ENCODE results near the gene ZNF331. TPM values are rescaled to one million over a fixed set of nuclear protein-coding genes. Genes with fewer than 3 reads are reported as not detected.

ZNF331 gene
- total and polyA plus RNA-seq, 2 donors (not counting 1 experiment from before 2014, with no cell fraction given) = 4.8 to 16.2 TPM

DNA sequence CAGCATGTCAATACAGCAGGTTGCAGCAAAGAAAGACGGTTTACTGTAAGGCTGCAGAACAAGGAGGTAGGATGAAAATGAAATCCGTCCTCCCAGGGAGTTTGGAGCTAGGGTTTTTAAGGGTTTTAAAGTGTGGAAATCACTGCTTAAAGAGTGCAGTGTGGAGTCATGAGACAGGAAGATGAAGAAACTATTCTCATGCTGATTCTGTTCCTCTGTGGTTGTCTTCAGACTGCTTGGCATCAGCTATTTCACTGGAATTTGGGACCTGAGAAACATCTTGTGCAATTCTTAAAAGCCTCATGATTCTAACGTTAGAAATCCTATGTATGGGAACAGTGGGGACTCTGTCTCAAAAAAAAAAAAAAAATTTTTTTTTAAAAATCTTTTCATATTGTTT lies 11.4 kb downstream of the ZNF331 start:
- Histone ChIP-seq H3K36me3 (ENCODE audit: control insufficient read depth, insufficient read depth, low read length) (peaks cover 3% of the 10 kb centered on the region), H3K4me2 (ENCODE audit: extremely low read depth, insufficient read depth, low read length) (no peak overlapping the region), H3K4me3 (replicated peaks in 1 of 4; ENCODE audit: control extremely low read depth in 1 of 4, insufficient read depth in 1 of 4, low read depth in 3 of 4, low read length in 4 of 4) (no peak overlapping the region), H4K20me1 (ENCODE audit: control insufficient read depth, extremely low read depth, insufficient read depth, low read length) (no peaks in the 10 kb centered on the region), H3K9me3 (ENCODE audit: control insufficient read depth, insufficient read depth, low read depth, low read length) (no peaks in the 10 kb centered on the region), H3K27me3 (ENCODE audit: control insufficient read depth, insufficient read depth, low read length) (no peaks in the 10 kb centered on the region), H3K79me2 (ENCODE audit: control insufficient read depth, insufficient read depth, low read length) (no peaks in the 10 kb centered on the region), H3K27ac (ENCODE audit: insufficient read depth, low read length) (peak overlapping the region; percentile 23), H2AFZ (ENCODE audit: low read length) (no peak overlapping the region), H3K9ac (ENCODE audit: insufficient read depth, low read length) (no peak overlapping the region), H3K4me1 (ENCODE audit: control insufficient read depth, extremely low read depth, insufficient read depth, low read length) (peaks cover 2% of the 10 kb centered on the region)
- DNase-seq (ENCODE audit: low read depth in 2 of 2) = peak; percentile 58 to 68
- TF ChIP-seq CTCF (conservative IDR thresholded peaks at IDR 0.05 in 1 of 2, IDR thresholded peaks at IDR 0.05 in 1 of 2; ENCODE audit: low read depth in 1 of 2, low read length in 2 of 2) = no peak
- TF ChIP-seq EZH2 (IDR thresholded peaks at IDR 0.05; ENCODE audit: low read length, missing control alignments) = no peak

DNA sequence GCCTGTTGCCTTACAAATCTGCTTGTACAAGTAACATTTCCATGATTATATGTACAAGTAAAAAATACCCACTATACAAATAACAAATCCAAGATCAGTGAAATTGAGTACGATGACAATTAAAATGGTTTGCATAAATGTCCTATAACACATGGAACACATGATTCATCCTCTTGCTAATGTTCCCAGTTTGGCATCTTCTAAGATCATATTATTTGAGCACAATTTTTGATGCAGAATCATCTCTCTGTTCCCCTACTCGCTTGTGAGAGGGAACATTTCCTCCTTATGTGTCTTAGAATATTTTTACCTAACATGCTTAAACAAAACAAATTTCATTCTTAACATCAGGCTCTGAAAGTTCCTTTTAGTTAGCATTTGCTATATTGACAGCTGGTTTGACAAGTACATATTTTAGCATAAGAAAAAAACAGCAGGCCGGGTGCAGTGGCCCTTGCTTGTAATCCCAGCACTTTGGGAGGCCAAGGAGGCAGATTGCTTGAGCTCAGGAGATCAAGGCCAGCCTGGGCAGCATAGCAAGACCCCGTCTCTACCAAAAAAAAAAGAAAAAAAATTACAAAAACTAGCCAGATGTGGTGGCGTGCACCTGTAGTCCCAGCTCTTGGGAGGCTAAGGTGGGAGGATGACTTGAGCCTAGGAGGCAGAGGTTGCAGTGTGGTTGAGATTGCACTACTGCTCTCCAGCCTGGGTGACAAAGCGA lies 14.2 kb downstream of the ZNF331 start:
- H3K27ac ChIP-seq (ENCODE audit: insufficient read depth, low read length) = no peak overlapping the region
- no peaks in the 10 kb centered on the region for H3K36me3 ChIP-seq (ENCODE audit: control insufficient read depth, insufficient read depth, low read length)
- no peak for TF ChIP-seq EZH2 (IDR thresholded peaks at IDR 0.05; ENCODE audit: low read length, missing control alignments)
- TF ChIP-seq CTCF (conservative IDR thresholded peaks at IDR 0.05 in 1 of 2, IDR thresholded peaks at IDR 0.05 in 1 of 2; ENCODE audit: low read depth in 1 of 2, low read length in 2 of 2) = no peak
- H2AFZ ChIP-seq (ENCODE audit: low read length) = no peak overlapping the region
- DNase-seq (ENCODE audit: low read depth in 2 of 2) = no peak
- no peak overlapping the region for H3K9ac ChIP-seq (ENCODE audit: insufficient read depth, low read length)
- no peak overlapping the region for H3K4me3 ChIP-seq (replicated peaks in 1 of 4; ENCODE audit: control extremely low read depth in 1 of 4, insufficient read depth in 1 of 4, low read depth in 3 of 4, low read length in 4 of 4)
- no peaks in the 10 kb centered on the region for H3K27me3 ChIP-seq (ENCODE audit: control insufficient read depth, insufficient read depth, low read length)
- H3K4me2 ChIP-seq (ENCODE audit: extremely low read depth, insufficient read depth, low read length) = no peak overlapping the region
- H4K20me1 ChIP-seq (ENCODE audit: control insufficient read depth, extremely low read depth, insufficient read depth, low read length) = no peaks in the 10 kb centered on the region
- no peaks in the 10 kb centered on the region for H3K4me1 ChIP-seq (ENCODE audit: control insufficient read depth, extremely low read depth, insufficient read depth, low read length)
- peaks cover 3% of the 10 kb centered on the region for H3K79me2 ChIP-seq (ENCODE audit: control insufficient read depth, insufficient read depth, low read length)
- H3K9me3 ChIP-seq (ENCODE audit: control insufficient read depth, insufficient read depth, low read depth, low read length) = no peaks in the 10 kb centered on the region

GRCh38 chr19:53553156-53553555 lies 15.2 kb downstream of the ZNF331 start:
- no peak overlapping the region for H2AFZ ChIP-seq (ENCODE audit: low read length)
- H3K4me2 ChIP-seq (ENCODE audit: extremely low read depth, insufficient read depth, low read length) = peak overlapping the region; percentile 93

More at GRCh38 chr19:53553156-53553555, 15.2 kb downstream of the ZNF331 start:
- Histone ChIP-seq H3K27me3 (ENCODE audit: control insufficient read depth, insufficient read depth, low read length) (no peaks in the 10 kb centered on the region), H3K9me3 (ENCODE audit: control insufficient read depth, insufficient read depth, low read depth, low read length) (no peaks in the 10 kb centered on the region), H3K9ac (ENCODE audit: insufficient read depth, low read length) (no peak overlapping the region), H4K20me1 (ENCODE audit: control insufficient read depth, extremely low read depth, insufficient read depth, low read length) (no peaks in the 10 kb centered on the region), H3K4me1 (ENCODE audit: control insufficient read depth, extremely low read depth, insufficient read depth, low read length) (no peaks in the 10 kb centered on the region), H3K27ac (ENCODE audit: insufficient read depth, low read length) (peak overlapping the region; percentile 92), H3K79me2 (ENCODE audit: control insufficient read depth, insufficient read depth, low read length) (peaks cover 3% of the 10 kb centered on the region), H3K36me3 (ENCODE audit: control insufficient read depth, insufficient read depth, low read length) (no peaks in the 10 kb centered on the region), H3K4me3 (replicated peaks in 1 of 4; ENCODE audit: control extremely low read depth in 1 of 4, insufficient read depth in 1 of 4, low read depth in 3 of 4, low read length in 4 of 4) (no peak overlapping the region)
- no peak for DNase-seq (ENCODE audit: low read depth in 2 of 2)
- TF ChIP-seq CTCF (conservative IDR thresholded peaks at IDR 0.05 in 1 of 2, IDR thresholded peaks at IDR 0.05 in 1 of 2; ENCODE audit: low read depth in 1 of 2, low read length in 2 of 2) = no peak
- TF ChIP-seq EZH2 (IDR thresholded peaks at IDR 0.05; ENCODE audit: low read length, missing control alignments) = no peak
